Mucosa of descending colon (tissue), 3 donors: ENCODE results near the gene TMEM233. TPM values are rescaled to one million over a fixed set of nuclear protein-coding genes. Genes with fewer than 3 reads are reported as not detected.

Experiments used
- ATAC-seq: fragments of 200-7000 bp; cut with Tn5 transposase; one replicate; pipeline ENCODE4 v1.9.1; 2020; ENCODE audit warnings: mild to moderate bottlenecking, moderate library complexity
- DNase-seq, 3 donors: peaks; one replicate each; pipeline ENCODE4 v3.0.0-alpha.2; 2020
- H3K36me3 ChIP-seq: fragments of 200-600 bp; one replicate; pipeline ENCODE4 v1.8.0; 2021; ENCODE audit warnings: low read depth, mild to moderate bottlenecking
- H3K4me1 ChIP-seq: fragments of 200-600 bp; one replicate; pipeline ENCODE4 v1.8.0; 2021; ENCODE audit warnings: low read depth, mild to moderate bottlenecking
- H3K4me3 ChIP-seq: fragments of 200-600 bp; one replicate; pipeline ENCODE4 v1.8.0; 2021; ENCODE audit warnings: mild to moderate bottlenecking
- H3K9me3 ChIP-seq: fragments of 200-600 bp; one replicate; pipeline ENCODE4 v1.8.0; 2021; ENCODE audit warnings: mild to moderate bottlenecking
- CTCF ChIP-seq: fragments of 200-600 bp; IDR thresholded peaks from one replicate; pipeline ENCODE4 v1.8.0; 2022; ENCODE audit warnings: antibody characterized with exemption, mild to moderate bottlenecking
- intact Hi-C, 2 donors: fragments of 100-400 bp; cut with DNase I in 1 of 2; cut with micrococcal nuclease in 1 of 2; formaldehyde crosslinking; loops; one replicate each; pipeline versions ENCODE4 v1.11.0 to v1.11.1; 2022; cut with DNase I, micrococcal nuclease
- total RNA-seq, 3 donors: library from RNA; stranded (reverse); fragmentation: NEBNext Ultra II Directional in 2 of 3; extraction: Animal tissue kit (Norgen Biotek cat#: 25700) in 2 of 3; gene quantifications; one replicate each; pipeline versions ENCODE4 v1.2.1 to v1.2.4, GENCODE V29; 2021 to 2023
- donor health status: DM: no; HTN: no; CAD: no; lungs with moderate emphysema.
- donor health status: DM: no; HTN: no; CAD: no.
- donor health status: DM: no; HTN: yes; CAD: no.

The TMEM233 gene
- total RNA-seq, 3 donors from 2014 or later = 0.27 to 0.63 TPM; not detected in 1

GRCh38 chr12:119667577-119668323 lies 74.2 kb downstream of the TMEM233 start, which contains the start of gene PRKAB1:
TSS of gene PRKAB1 (plus strand) at chr12:119668133. CDS start at chr12:119668245, 112 bp downstream.
- peak; percentile 92 for TF ChIP-seq CTCF
- H3K4me3 ChIP-seq = peak within 1 kb of the TSS; percentile 76
- intact Hi-C loops = no loop called here
- ATAC-seq (peak; percentile 85), DNase-seq (peak; percentile 97 to 98 (median 97))
- H3K36me3 ChIP-seq = no peaks in the 10 kb centered on the region
- H3K9me3 ChIP-seq = no peaks in the 10 kb centered on the region
- H3K4me1 ChIP-seq = peaks cover 28% of the 10 kb centered on the region

- intact Hi-C loops = no loop called here
- Histone ChIP-seq H3K4me1 (peaks cover 35% of the 10 kb centered on the region), H3K36me3 (no peaks in the 10 kb centered on the region), H3K4me3 (peak overlapping the region; percentile 76), H3K9me3 (no peaks in the 10 kb centered on the region)
- no peak for TF ChIP-seq CTCF
- no peak for DNase-seq
- ATAC-seq = peak; percentile 1
Measured at GRCh38 chr12:119668324-119668841, 74.8 kb downstream of the TMEM233 start.

GRCh38 chr12:119669744-119670472 lies 76.3 kb downstream of the TMEM233 start:
- ATAC-seq (peak; percentile 55), DNase-seq (peak; percentile 71 to 73 (median 71))
- no peak for TF ChIP-seq CTCF
- intact Hi-C loops = no loop called here
- no peaks in the 10 kb centered on the region for H3K36me3 ChIP-seq
- no peak overlapping the region for H3K4me3 ChIP-seq
- H3K4me1 ChIP-seq = peaks cover 45% of the 10 kb centered on the region
- H3K9me3 ChIP-seq = no peaks in the 10 kb centered on the region

GRCh38 chr12:119671070-119671469 lies 77.5 kb downstream of the TMEM233 start:
- DNase-seq = no peak
- H3K36me3 ChIP-seq = no peaks in the 10 kb centered on the region
- H3K9me3 ChIP-seq = no peaks in the 10 kb centered on the region
- no peak overlapping the region for H3K4me3 ChIP-seq
- intact Hi-C loops = no loop called here
- ATAC-seq = no peak
- H3K4me1 ChIP-seq = peaks cover 45% of the 10 kb centered on the region
- no peak for TF ChIP-seq CTCF

GRCh38 chr12:119672194-119672593 lies 78.6 kb downstream of the TMEM233 start:
- TF ChIP-seq CTCF = no peak
- H3K4me1 ChIP-seq = peaks cover 40% of the 10 kb centered on the region
- H3K4me3 ChIP-seq = no peak overlapping the region
- no peaks in the 10 kb centered on the region for H3K9me3 ChIP-seq
- no peaks in the 10 kb centered on the region for H3K36me3 ChIP-seq
- DNase-seq (peak in 1 of 3 donors; percentile 47), ATAC-seq (no peak)
- intact Hi-C loops = no loop called here
